Left lung (tissue), 10 donors: Measurements from ENCODE around the gene NOS2. TPM values are rescaled to one million over a fixed set of nuclear protein-coding genes. Genes with fewer than 3 reads are reported as not detected.
"Not testable (repeated sequence)": the region's sequence is repeated elsewhere in the genome, so short reads cannot be mapped to it uniquely, and the experiment has no call there.

ENCODE experiments used
- ATAC-seq: fragments of 200-7000 bp; cut with Tn5 transposase; one replicate; pipeline ENCODE4 v1.9.1; 2020; ENCODE audit warnings: moderate library complexity
- DNase-seq, 4 donors: peaks; one replicate each; pipeline ENCODE4 v3.0.0-alpha.2; 2013 to 2020
- H3K27ac ChIP-seq, 2 donors: fragments of 200-600 bp; sonication (generic) in 1 of 2; one replicate each; pipeline versions ENCODE4 v1.5.0 to v1.8.0; 2020 to 2021
- H3K27me3 ChIP-seq, 2 donors: fragments of 200-600 bp; sonication (generic) in 1 of 2; one replicate each; pipeline versions ENCODE4 v1.5.0 to v1.8.0; 2020 to 2021
- H3K36me3 ChIP-seq, 2 donors: fragments of 200-600 bp; sonication (generic) in 1 of 2; one replicate each; pipeline versions ENCODE4 v1.5.0 to v1.8.0; 2020 to 2021
- H3K4me1 ChIP-seq, 2 donors: fragments of 200-600 bp; one replicate each; pipeline ENCODE4 v1.8.0; 2021
- H3K4me3 ChIP-seq, 2 donors: fragments of 200-600 bp; sonication (generic) in 1 of 2; one replicate each; pipeline versions ENCODE4 v1.5.0 to v1.8.0; 2020 to 2021; ENCODE audit warnings: mild to moderate bottlenecking in 1 of 2
- H3K9me3 ChIP-seq, 2 donors: fragments of 200-600 bp; sonication (generic) in 1 of 2; one replicate each; pipeline versions ENCODE4 v1.5.0 to v1.8.0; 2020 to 2021
- intact Hi-C, 2 donors: fragments of 100-400 bp; cut with DNase I; formaldehyde crosslinking; loops; one replicate each; pipeline versions ENCODE4 v1.11.2 to v1.14.2; 2022
- polyA plus RNA-seq, 6 donors: library from polyadenylated mRNA; unstranded; fragments of 120-200 nt; gene quantifications; one replicate each; pipeline ENCODE4 v1.2.1, GENCODE V29; 2013; ENCODE audit not compliant: insufficient read length in 6 of 6
- total RNA-seq, 2 donors: library from RNA; stranded (reverse); fragmentation: NEBNext Ultra II Directional; extraction: Animal tissue kit (Norgen Biotek cat#: 25700); gene quantifications; one replicate each; pipeline ENCODE4 v1.2.1, GENCODE V29; 2021
- TF ChIP-seq, protein P1 (sequence below), 2 donors: fragments of 200-600 bp; sonication (generic) in 1 of 2; IDR thresholded peaks; one replicate each; pipeline versions ENCODE4 v1.5.0 to v1.8.0; 2021; ENCODE audit warnings: antibody characterized with exemption in 2 of 2
- donor health status: DM: no; HTN: yes; CAD: no.
- donor health status: DM: no; HTN: no; CAD: no.

The NOS2 gene
- total and polyA plus RNA-seq, 8 donors: 0.34 to 2.3 (median 1.7) TPM

DNA sequence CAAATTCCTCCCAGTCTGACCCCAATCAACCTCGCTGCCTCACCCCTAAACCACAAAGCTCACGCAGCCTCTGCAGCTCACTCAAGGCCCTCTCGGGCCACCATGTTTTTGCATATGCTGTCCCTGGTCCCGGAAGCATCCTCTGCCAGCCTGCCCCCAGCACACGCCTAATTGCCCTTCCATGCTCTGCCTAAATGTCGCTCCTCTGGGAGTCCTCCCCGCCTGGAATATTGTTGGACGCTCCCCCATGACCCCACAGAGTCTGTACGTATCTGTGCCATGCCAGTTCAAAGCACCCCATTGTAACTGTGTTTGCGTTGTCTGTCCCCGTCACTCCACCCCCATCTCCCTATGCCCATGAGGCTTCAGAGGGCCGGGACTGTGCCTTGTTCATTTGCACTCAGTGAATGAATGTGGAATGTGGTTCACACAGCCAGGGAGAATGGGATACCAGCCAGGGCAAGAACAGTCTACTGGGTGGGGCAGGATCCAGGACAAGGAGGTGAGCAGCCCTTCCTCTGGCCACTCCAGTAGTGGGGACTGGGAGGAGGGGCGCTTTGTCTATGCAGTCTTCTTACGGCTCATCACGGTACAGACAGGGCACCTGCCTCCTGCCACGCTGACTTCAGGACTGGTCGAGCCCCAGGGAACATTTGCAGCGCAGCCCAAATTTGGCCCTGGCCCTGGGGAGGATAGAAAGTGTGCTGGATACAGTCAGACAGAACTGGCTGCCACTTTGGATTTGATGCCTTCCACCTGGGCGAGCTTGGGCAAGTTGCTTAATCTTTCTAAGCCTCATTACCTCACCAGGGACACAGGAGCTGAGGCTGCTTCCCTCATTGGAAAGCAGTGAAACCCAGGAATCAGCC, 48.5 kb downstream of the NOS2 start:
- no peaks in the 10 kb centered on the region for H3K9me3 ChIP-seq
- no peaks in the 10 kb centered on the region for H3K27me3 ChIP-seq
- no peaks in the 10 kb centered on the region for H3K36me3 ChIP-seq
- peak; percentile 18 for ATAC-seq
- H3K4me3 ChIP-seq: no peak overlapping the region
- intact Hi-C loops: loop anchor here in 1 of 2 donors (10.0 kb wide), 1 partner anchor 97 kb away; no protein-coding TSS in a partner anchor
- H3K4me1 ChIP-seq: no peaks in the 10 kb centered on the region
- H3K27ac ChIP-seq: no peak overlapping the region
- peak in 1 of 4 donors; percentile 21 for DNase-seq
- TF ChIP-seq, protein P1, sequence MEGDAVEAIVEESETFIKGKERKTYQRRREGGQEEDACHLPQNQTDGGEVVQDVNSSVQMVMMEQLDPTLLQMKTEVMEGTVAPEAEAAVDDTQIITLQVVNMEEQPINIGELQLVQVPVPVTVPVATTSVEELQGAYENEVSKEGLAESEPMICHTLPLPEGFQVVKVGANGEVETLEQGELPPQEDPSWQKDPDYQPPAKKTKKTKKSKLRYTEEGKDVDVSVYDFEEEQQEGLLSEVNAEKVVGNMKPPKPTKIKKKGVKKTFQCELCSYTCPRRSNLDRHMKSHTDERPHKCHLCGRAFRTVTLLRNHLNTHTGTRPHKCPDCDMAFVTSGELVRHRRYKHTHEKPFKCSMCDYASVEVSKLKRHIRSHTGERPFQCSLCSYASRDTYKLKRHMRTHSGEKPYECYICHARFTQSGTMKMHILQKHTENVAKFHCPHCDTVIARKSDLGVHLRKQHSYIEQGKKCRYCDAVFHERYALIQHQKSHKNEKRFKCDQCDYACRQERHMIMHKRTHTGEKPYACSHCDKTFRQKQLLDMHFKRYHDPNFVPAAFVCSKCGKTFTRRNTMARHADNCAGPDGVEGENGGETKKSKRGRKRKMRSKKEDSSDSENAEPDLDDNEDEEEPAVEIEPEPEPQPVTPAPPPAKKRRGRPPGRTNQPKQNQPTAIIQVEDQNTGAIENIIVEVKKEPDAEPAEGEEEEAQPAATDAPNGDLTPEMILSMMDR (IDR thresholded peaks at IDR 0.05): no peak

DNA sequence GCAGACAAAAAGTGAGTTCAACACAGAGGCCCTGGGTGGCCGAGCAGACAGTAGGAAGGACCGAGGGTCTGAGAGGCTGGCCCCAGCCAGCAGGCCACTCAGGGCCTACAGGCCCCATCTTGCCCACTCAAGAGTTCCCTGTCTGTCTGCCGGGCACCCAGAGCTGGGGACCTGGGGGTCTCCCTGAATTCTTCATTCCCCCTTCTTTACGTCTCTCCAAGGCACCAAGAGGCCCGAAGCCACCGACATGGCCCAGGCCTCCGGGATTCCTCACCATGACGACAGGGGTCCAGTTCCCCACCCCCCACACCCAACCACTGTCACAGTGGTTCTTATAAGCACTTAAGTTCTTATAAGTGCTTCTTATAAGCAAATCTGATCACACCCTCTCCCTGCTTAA, 49.2 kb downstream of the NOS2 start:
- TF ChIP-seq, protein P1 (IDR thresholded peaks at IDR 0.05): no peak
- Histone ChIP-seq H3K4me1 (no peaks in the 10 kb centered on the region), H3K9me3 (no peaks in the 10 kb centered on the region), H3K4me3 (no peak overlapping the region), H3K27me3 (no peaks in the 10 kb centered on the region), H3K27ac (no peak overlapping the region), H3K36me3 (no peaks in the 10 kb centered on the region)
- intact Hi-C loops: loop anchor here in 1 of 2 donors (10.0 kb wide), 1 partner anchor 96 kb away; no protein-coding TSS in a partner anchor
- DNase-seq: no peak
- no peak for ATAC-seq

DNA sequence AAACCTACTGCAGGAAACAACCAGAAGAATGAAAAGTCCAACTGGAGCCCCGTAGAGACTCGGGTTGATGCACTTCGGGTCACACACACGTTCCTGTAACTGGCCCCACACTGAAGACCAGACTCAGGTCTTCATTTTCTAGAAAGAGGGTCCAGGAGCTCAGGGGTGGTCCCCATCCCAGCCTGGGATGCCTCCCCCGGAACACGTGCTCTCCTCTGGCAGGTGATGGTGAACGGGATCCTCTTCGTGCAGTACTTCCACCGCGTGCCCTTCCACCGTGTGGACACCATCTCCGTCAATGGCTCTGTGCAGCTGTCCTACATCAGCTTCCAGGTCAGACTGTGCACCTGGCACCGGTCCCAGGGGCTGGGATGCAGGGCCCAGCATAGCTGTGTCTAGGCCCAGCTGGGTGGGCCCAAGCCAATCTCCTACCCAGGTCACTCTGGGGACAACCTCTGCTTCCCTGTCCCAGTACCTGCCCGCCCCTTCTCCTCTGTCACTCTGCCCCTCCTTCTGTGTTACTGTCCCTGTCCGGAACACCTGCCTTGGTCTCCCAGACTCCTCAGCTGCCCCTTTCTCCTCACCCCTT, 50.7 kb downstream of the NOS2 start:
- H3K36me3 ChIP-seq, H3K27ac ChIP-seq, ATAC-seq, H3K9me3 ChIP-seq, H3K4me3 ChIP-seq, H3K27me3 ChIP-seq, H3K4me1 ChIP-seq, DNase-seq: not testable (repeated sequence)
- intact Hi-C loops: loop anchor here in 1 of 2 donors (10.0 kb wide), 1 partner anchor 95 kb away; no protein-coding TSS in a partner anchor

DNA sequence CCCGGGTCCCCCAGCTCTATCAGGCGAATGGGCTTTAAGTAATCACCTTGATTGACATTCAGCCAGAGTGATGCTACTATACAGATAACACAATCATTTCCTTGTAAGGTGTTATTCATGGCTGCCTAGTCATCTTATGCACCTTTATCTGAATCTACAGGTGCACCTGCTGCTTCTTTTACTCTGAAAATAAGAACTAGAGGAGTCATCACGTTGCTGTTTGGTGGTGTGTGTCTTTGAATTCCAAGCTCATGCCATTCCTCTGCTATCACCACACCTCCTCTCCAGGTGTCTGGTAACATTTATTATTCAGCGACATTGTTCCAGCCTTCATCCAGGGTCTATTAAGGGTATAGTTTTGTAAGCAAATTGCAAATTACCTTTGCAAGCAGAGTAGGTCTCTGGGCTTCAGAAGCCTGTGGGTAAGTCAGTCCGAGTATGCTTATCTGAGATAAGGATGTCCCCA, 51.9 kb downstream of the NOS2 start:
- Histone ChIP-seq H3K27ac (no peak overlapping the region), H3K36me3 (no peaks in the 10 kb centered on the region), H3K4me1 (no peaks in the 10 kb centered on the region), H3K27me3 (no peaks in the 10 kb centered on the region), H3K9me3 (no peaks in the 10 kb centered on the region), H3K4me3 (no peak overlapping the region)
- intact Hi-C loops: no loop called here
- ATAC-seq (no peak), DNase-seq (no peak)
- TF ChIP-seq, protein P1 (IDR thresholded peaks at IDR 0.05): no peak

DNA sequence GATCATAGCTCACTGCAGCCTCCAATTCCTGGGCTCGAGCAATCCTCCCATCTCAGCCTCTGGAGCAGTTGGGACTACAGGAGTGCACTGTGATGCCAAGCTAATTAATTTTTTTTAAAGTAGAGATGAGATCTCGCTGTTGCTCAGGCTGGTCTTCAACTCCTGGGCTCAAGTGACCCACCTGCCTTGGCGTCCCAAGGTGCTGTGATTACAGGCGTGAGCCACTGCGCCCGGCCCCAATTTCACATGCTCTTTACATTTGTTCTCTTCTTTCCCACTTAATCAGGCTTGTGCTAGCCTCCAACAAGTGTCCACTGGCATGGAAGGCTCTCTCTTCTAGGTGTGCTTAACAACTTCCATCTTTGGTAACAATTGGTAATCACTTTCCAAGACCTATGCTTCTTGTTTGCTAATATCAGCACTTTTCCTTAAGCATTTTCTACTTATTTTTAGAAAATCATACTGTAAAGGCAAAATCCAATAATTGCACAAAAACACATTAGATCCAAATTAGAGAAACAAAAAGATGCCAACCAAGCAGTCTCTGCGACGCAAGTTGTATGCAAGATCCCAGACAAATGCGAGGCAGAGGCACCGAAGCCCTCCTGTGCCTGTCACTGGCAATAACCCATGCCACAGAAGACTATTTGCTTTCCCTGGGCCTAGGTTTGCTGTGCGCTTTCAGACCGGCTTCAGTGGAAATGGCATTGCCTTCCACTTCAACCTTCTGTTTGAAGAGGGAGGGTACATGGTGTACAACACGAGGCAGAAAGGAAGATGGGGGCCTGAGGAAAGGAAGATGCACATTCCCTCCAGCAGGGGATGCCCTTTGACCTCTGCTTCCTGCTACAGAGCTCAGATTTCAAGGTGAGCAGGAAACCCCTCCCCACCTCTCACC, 52.6 kb downstream of the NOS2 start:
- Histone ChIP-seq H3K4me3 (no peak overlapping the region), H3K36me3 (no peaks in the 10 kb centered on the region), H3K27ac (no peak overlapping the region), H3K4me1 (peaks cover 0 to 3% of the 10 kb centered on the region in 2 donors), H3K27me3 (no peaks in the 10 kb centered on the region), H3K9me3 (no peaks in the 10 kb centered on the region)
- DNase-seq (no peak), ATAC-seq (no peak)
- TF ChIP-seq, protein P1 (IDR thresholded peaks at IDR 0.05): peak in 1 of 2 donors; percentile 19
- intact Hi-C loops: no loop called here
